Loucy (cell line): ENCODE results near the gene EFL1.

Source experiments
- H2AFZ ChIP-seq: fragments of 200-600 bp; sonication (generic); 2 replicates; pipeline ENCODE4 v1.6.0; 2016; ENCODE audit warnings: antibody characterized with exemption, mild to moderate bottlenecking, low read length, moderate library complexity
- H3F3A ChIP-seq: fragments of 200-600 bp; 2 replicates; pipeline ENCODE4 v1.6.0; 2016; ENCODE audit warnings: antibody characterized with exemption, low read depth, mild to moderate bottlenecking
- H3K27me3 ChIP-seq: fragments of 200-600 bp; sonication (generic); 2 replicates; pipeline ENCODE4 v1.6.1; 2014; ENCODE audit warnings: low read length, mild to moderate bottlenecking; ENCODE audit not compliant: insufficient read depth, poor library complexity, severe bottlenecking
- H3K36me3 ChIP-seq: fragments of 200-600 bp; sonication (generic); 2 replicates; pipeline ENCODE4 v1.6.1; 2016; ENCODE audit warnings: low read length; ENCODE audit not compliant: insufficient read depth
- H3K4me1 ChIP-seq: fragments of 200-600 bp; sonication (generic); 2 replicates; pipeline ENCODE4 v1.5.1; 2014; ENCODE audit warnings: low read length, mild to moderate bottlenecking; ENCODE audit not compliant: insufficient read depth, poor library complexity, severe bottlenecking
- H3K4me2 ChIP-seq: fragments of 200-600 bp; sonication (generic); 2 replicates; pipeline ENCODE4 v1.6.0; 2014; ENCODE audit warnings: antibody characterized with exemption, low read length, low read depth, mild to moderate bottlenecking; ENCODE audit not compliant: poor library complexity, severe bottlenecking
- H3K4me3 ChIP-seq: fragments of 200-600 bp; sonication (generic); 2 replicates; pipeline ENCODE4 v1.5.1; 2014; ENCODE audit warnings: low read length, mild to moderate bottlenecking, mixed read lengths; ENCODE audit not compliant: poor library complexity, severe bottlenecking
- H3K79me2 ChIP-seq: fragments of 200-600 bp; sonication (generic); 2 replicates; pipeline ENCODE4 v1.6.1; 2014; ENCODE audit warnings: low read length; ENCODE audit not compliant: insufficient read depth
- H3K9ac ChIP-seq: fragments of 200-600 bp; sonication (generic); 2 replicates; pipeline ENCODE4 v1.6.0; 2014; ENCODE audit warnings: mild to moderate bottlenecking, low read depth, low read length, moderate library complexity; ENCODE audit not compliant: poor library complexity, severe bottlenecking
- H3K9me2 ChIP-seq: fragments of 200-600 bp; sonication (generic); replicated peaks from 2 replicates; pipeline ENCODE4 v1.6.1; 2016; ENCODE audit warnings: low read depth, low read length, mixed read lengths
- H3K9me3 ChIP-seq: fragments of 200-600 bp; sonication (generic); 2 replicates; pipeline ENCODE4 v1.6.1; 2014; ENCODE audit warnings: mild to moderate bottlenecking, antibody characterized with exemption, low read length, low read depth; ENCODE audit not compliant: insufficient read depth
- H4K20me1 ChIP-seq: fragments of 200-600 bp; sonication (generic); 2 replicates; pipeline ENCODE4 v1.6.0; 2014; ENCODE audit warnings: antibody characterized with exemption, low read length, mild to moderate bottlenecking; ENCODE audit not compliant: insufficient read depth, poor library complexity, severe bottlenecking
- EZH2phosphoT487 ChIP-seq: fragments of 200-600 bp; IDR thresholded peaks from 2 replicates; pipeline ENCODE4 v1.6.1; 2018; ENCODE audit warnings: antibody characterized with exemption, mild to moderate bottlenecking, moderate library complexity, borderline replicate concordance
- TF ChIP-seq, protein P1 (sequence below): fragments of 200-600 bp; sonication (generic); conservative IDR thresholded peaks from 2 replicates; pipeline ENCODE4 v1.5.1; 2014; ENCODE audit warnings: mild to moderate bottlenecking, antibody characterized with exemption, low read length

EFL1 gene

DNA sequence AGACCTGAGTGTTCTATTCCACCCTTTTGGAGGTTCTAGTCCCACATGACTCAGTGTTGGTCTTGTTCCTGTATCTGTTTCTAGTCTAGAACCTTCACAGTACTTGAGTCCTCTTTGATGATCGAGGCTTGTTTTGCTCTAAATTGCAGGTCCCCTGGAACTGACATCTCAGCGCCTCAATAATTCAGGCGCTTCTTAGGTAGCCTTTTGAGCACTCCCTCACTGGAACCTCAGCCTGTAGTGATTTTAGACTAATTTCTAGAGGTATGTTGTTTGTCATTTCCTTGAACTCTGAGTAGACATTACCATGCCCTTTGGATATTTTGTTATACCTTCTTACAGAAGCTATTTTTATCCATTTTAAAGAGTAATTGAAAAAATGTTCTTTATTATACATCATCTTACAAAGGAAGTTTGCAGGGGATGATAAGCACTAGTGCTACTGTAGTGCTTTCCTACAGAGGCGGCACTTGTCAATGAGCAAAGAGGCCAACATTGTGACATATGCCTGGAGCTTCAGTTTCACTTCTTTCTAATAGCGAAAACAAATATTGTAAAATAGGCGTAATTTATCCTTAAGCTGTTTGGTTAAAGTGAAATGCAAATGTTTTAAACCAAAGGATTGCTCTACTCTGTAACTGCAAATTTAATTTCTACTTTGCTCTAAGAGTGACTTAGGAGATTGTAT, 75.7 kb downstream of the EFL1 start:
- no peaks in the 10 kb centered on the region for H3F3A ChIP-seq
- no peaks in the 10 kb centered on the region for H3K79me2 ChIP-seq
- H3K27me3 ChIP-seq = no peaks in the 10 kb centered on the region
- no peak overlapping the region for H3K4me2 ChIP-seq
- no peak overlapping the region for H2AFZ ChIP-seq
- TF ChIP-seq EZH2phosphoT487 = no peak
- TF ChIP-seq, protein P1, sequence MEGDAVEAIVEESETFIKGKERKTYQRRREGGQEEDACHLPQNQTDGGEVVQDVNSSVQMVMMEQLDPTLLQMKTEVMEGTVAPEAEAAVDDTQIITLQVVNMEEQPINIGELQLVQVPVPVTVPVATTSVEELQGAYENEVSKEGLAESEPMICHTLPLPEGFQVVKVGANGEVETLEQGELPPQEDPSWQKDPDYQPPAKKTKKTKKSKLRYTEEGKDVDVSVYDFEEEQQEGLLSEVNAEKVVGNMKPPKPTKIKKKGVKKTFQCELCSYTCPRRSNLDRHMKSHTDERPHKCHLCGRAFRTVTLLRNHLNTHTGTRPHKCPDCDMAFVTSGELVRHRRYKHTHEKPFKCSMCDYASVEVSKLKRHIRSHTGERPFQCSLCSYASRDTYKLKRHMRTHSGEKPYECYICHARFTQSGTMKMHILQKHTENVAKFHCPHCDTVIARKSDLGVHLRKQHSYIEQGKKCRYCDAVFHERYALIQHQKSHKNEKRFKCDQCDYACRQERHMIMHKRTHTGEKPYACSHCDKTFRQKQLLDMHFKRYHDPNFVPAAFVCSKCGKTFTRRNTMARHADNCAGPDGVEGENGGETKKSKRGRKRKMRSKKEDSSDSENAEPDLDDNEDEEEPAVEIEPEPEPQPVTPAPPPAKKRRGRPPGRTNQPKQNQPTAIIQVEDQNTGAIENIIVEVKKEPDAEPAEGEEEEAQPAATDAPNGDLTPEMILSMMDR = no peak
- no peaks in the 10 kb centered on the region for H4K20me1 ChIP-seq
- H3K4me3 ChIP-seq = no peak overlapping the region
- no peak overlapping the region for H3K9ac ChIP-seq
- H3K9me3 ChIP-seq = no peaks in the 10 kb centered on the region
- no peaks in the 10 kb centered on the region for H3K9me2 ChIP-seq
- 0 out of 2 replicates have a peak, but pooled peaks cover 3% of the 10 kb centered on the region for H3K36me3 ChIP-seq
- peaks cover 17% of the 10 kb centered on the region for H3K4me1 ChIP-seq

DNA sequence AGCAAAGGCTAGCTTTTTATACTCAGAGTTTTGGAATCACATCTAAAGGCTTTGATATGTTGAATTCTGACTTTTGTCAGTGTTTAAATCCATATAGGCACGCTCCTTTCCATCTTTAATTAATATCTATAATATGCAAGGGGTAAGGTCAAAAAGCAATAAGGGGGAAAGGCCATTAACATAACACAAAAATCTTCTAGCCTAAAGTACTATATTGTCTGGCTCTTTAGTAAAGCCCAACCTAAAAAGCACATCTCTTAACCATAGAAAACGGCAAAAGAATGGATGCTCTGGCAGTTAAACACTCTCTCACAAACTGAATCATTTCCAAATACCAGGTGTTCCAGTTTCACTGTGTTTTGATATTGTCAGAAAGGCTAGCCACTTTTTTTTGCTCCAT, 76.4 kb downstream of the EFL1 start:
- Histone ChIP-seq H3K9me3 (no peaks in the 10 kb centered on the region), H3K4me2 (no peak overlapping the region), H3K9ac (no peak overlapping the region), H2AFZ (no peak overlapping the region), H3K79me2 (no peaks in the 10 kb centered on the region), H3F3A (no peaks in the 10 kb centered on the region), H3K4me1 (peaks cover 17% of the 10 kb centered on the region), H3K4me3 (no peak overlapping the region), H4K20me1 (no peaks in the 10 kb centered on the region), H3K36me3 (0 out of 2 replicates have a peak, but pooled peaks cover 3% of the 10 kb centered on the region), H3K27me3 (no peaks in the 10 kb centered on the region), H3K9me2 (no peaks in the 10 kb centered on the region)
- TF ChIP-seq EZH2phosphoT487 = no peak
- TF ChIP-seq, protein P1 = no peak

DNA sequence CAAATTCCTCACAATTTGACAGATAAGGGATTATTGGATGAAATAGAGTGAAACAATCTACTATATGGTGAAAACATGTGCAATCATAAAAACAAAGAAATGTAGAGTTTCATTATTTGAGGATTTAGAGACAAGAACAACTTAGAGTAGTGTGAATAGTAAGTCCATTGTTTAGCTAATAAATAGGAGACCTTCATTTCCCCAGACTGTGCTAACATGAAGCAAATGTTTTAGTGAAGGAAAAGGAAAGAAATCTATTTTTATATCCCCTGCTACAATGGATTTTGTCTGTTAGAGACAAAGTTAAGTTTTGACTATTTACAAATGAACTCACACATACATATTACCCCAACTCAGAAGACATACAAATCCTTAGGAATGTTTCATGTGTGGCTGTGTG, 77.8 kb downstream of the EFL1 start:
- no peaks in the 10 kb centered on the region for H3K9me2 ChIP-seq
- no peaks in the 10 kb centered on the region for H4K20me1 ChIP-seq
- no peak overlapping the region for H3K9ac ChIP-seq
- no peaks in the 10 kb centered on the region for H3K36me3 ChIP-seq
- H3K27me3 ChIP-seq = no peaks in the 10 kb centered on the region
- no peaks in the 10 kb centered on the region for H3K79me2 ChIP-seq
- H3K4me1 ChIP-seq = peaks cover 17% of the 10 kb centered on the region
- TF ChIP-seq EZH2phosphoT487 = no peak
- TF ChIP-seq, protein P1 = no peak
- no peak overlapping the region for H2AFZ ChIP-seq
- no peaks in the 10 kb centered on the region for H3K9me3 ChIP-seq
- no peak overlapping the region for H3K4me2 ChIP-seq
- no peak overlapping the region for H3K4me3 ChIP-seq
- H3F3A ChIP-seq = no peaks in the 10 kb centered on the region
